SKM-1 treated with dmso at 0.1 percent for 144 hours (cell line): ENCODE measurements around the gene DOCK3.
"Not testable (repeated sequence)": the region's sequence is repeated elsewhere in the genome, so short reads cannot be mapped to it uniquely, and the experiment has no call there.

Experiments used
- DNase-seq: peaks from one replicate; lab custom pipeline; 2025; ENCODE audit not compliant: unreplicated experiment; lab: John Stamatoyannopoulos, UW

Gene DOCK3

GRCh38 chr3:51382076-51382745, 707.5 kb downstream of the DOCK3 start:
- DNase-seq: no peak

GRCh38 chr3:51382947-51383578, 708.3 kb downstream of the DOCK3 start:
- no peak for DNase-seq

GRCh38 chr3:51384055-51384725, 709.5 kb downstream of the DOCK3 start:
- DNase-seq: no peak

- DNase-seq: peak; percentile 96
Measured at GRCh38 chr3:51384726-51385473, 710.2 kb downstream of the DOCK3 start, which contains the start of gene MANF. Gene MANF, plus strand, starts transcription at chr3:51385291. Its CDS starts 52 bp downstream, at chr3:51385343.

DNA sequence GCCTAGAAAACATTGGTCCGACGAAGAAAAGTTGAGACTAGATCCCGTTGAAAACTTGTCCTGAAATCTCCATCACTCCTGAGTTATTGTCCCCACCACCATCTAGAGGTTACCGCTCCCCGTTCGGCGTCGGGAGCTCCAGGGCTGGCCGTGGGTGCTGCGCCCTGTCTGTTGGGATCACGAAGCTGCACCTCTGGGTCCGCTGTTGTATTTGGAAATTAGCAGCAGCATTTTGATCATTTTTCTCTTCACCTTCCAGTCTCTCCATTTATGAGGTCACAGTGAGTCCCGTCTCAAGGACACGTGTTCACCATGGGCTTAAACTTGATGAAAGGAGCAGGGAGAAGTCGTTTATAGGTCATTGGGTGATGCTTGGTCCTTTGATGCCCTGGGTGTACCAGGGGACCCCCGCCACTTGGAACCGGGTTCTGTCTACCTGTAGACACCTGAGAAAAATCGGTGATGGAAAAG, 710.9 kb downstream of the DOCK3 start:
- DNase-seq: no peak

GRCh38 chr3:51386159-51386851, 711.6 kb downstream of the DOCK3 start:
- no peak for DNase-seq

DNA sequence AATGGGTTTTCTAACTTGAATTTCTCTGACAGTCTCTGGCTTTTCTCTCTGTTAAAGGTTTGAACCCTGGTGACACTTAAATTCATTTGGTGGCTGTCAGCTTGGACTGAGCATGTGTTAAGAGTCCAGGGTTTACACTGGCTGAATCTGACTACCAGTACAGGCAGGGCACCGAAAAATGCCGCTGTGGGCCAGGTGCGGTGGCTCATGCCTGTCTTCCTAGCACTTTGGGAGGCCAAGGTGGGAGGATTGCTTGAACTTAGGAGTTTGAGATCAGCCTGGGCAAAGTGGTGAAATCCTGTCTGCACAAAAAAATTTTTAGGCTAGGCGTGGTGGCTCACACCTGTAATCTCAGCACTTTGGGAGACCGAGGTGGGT, 712.1 kb downstream of the DOCK3 start:
- no peak for DNase-seq

GRCh38 chr3:51387281-51387680, 712.6 kb downstream of the DOCK3 start:
- not testable (repeated sequence) for DNase-seq

- DNase-seq: no peak
Measured at GRCh38 chr3:51388286-51389029, 713.7 kb downstream of the DOCK3 start.

- DNase-seq: peak; percentile 29
Measured at GRCh38 chr3:51389423-51390183, 714.9 kb downstream of the DOCK3 start.

DNA sequence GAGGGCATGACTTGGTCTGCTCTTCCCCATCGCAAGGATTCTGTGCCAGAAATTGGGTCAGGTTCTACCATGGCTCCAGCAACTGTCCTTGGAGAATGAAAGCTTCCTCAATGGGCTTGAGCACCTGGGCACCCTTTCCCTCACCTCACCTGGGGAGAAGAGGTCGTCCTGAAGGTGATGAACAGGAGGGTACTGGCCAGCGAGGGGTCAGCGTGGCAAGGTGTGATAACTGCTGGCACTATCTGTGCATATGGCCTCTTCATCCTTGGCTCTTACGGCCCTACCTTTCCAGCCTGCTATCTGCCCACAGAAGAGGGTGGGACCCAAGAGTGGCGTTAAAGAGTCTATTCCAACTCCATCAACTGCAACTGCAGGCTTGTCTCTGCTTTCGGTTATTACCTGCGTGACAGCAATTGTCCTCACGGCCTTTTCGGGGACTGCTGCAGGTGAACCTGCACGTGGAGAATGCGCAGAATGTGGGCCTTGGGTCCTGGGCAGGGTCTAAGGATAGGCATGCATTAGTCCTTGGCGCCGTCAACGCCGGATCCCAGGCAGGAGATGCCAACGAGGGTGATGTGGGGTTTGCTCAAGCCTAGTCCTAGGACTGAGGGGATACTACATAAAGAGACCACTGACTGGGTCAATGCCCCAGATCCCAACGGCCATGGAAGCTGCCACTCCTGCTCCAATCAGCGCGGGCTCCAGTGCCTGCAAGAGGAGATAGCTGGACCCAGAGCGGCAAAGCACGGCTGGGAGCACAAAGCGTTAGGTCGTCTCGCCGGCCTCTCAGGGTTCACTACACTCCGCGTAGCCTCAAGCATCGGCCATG, 715.7 kb downstream of the DOCK3 start:
- DNase-seq: no peak

GRCh38 chr3:51391075-51391565, 716.4 kb downstream of the DOCK3 start, which contains the start of gene RBM15B:
Gene RBM15B, plus strand, starts transcription at chr3:51391285. Its CDS starts 115 bp downstream, at chr3:51391400.
- peak; percentile 91 for DNase-seq

- DNase-seq: no peak
Measured at GRCh38 chr3:51391566-51392354, 717.0 kb downstream of the DOCK3 start.

DNA sequence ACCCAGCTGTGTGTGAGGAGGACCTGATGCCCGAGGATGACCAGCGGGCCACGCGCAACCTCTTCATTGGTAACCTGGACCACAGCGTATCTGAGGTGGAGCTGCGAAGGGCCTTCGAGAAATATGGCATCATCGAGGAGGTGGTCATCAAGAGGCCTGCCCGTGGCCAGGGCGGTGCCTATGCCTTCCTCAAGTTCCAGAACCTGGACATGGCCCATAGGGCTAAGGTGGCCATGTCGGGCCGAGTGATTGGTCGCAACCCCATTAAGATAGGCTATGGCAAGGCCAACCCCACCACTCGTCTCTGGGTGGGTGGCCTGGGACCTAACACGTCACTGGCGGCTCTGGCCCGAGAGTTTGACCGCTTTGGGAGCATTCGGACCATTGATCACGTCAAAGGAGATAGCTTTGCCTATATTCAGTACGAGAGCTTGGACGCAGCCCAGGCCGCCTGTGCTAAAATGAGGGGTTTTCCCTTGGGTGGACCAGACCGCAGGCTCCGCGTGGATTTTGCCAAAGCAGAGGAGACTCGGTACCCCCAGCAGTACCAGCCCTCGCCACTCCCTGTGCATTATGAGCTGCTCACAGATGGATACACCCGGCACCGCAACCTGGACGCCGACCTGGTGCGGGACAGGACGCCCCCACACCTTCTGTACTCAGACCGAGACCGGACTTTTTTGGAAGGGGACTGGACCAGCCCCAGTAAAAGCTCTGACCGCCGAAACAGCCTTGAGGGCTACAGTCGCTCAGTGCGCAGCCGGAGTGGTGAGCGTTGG, 717.8 kb downstream of the DOCK3 start:
- no peak for DNase-seq

- DNase-seq: no peak
Measured at GRCh38 chr3:51393134-51393495, 718.4 kb downstream of the DOCK3 start.

- DNase-seq: no peak
Measured at GRCh38 chr3:51393564-51393963, 718.8 kb downstream of the DOCK3 start.

- no peak for DNase-seq
Measured at GRCh38 chr3:51394541-51394940, 719.8 kb downstream of the DOCK3 start.
